NB4 (cell line): Measurements from ENCODE around the gene ZNF232.

ENCODE experiments used
- CTCF ChIP-seq: IDR thresholded peaks from one replicate; pipeline ENCODE4 v1.5.1; 2012; ENCODE audit warnings: low read depth, low read length
- POLR2A ChIP-seq: IDR thresholded peaks from 2 replicates; pipeline ENCODE4 v1.6.1; 2011; ENCODE audit warnings: mild to moderate bottlenecking; ENCODE audit not compliant: insufficient read length; ENCODE audit errors: extremely low read depth

GRCh38 chr17:5138616-5139457, 27.2 kb upstream of the ZNF232 start:
- TF ChIP-seq CTCF (no peak), POLR2A (no peak)
